HG02588 (cell line): ENCODE measurements around the gene OR6S1.
"Not testable (repeated sequence)": the region's sequence is repeated elsewhere in the genome, so short reads cannot be mapped to it uniquely, and the experiment has no call there.

Experiments used
- ATAC-seq: cut with Tn5 transposase; IDR thresholded peaks from one replicate; pipeline ENCODE4 v1.9.1; 2021; ENCODE audit warnings: mild to moderate bottlenecking, moderate library complexity; ENCODE audit not compliant: unreplicated experiment

The OR6S1 gene

GRCh38 chr14:20611277-20611676 is 30.2 kb downstream of the OR6S1 start:
- ATAC-seq = no peak

GRCh38 chr14:20610002-20610765 is 31.3 kb downstream of the OR6S1 start:
- peak; percentile 21 for ATAC-seq

GRCh38 chr14:20609215-20610001 is 32.1 kb downstream of the OR6S1 start:
- no peak for ATAC-seq

GRCh38 chr14:20608383-20609110 is 32.9 kb downstream of the OR6S1 start:
- ATAC-seq = no peak

GRCh38 chr14:20607617-20608016 is 33.9 kb downstream of the OR6S1 start:
- no peak for ATAC-seq

- ATAC-seq = no peak
Observed at GRCh38 chr14:20606902-20607242, 34.6 kb downstream of the OR6S1 start.

- ATAC-seq = no peak
Observed at GRCh38 chr14:20606190-20606901, 35.1 kb downstream of the OR6S1 start.

GRCh38 chr14:20603813-20604690 is 37.4 kb downstream of the OR6S1 start:
- ATAC-seq = no peak

- ATAC-seq = no peak
Observed at GRCh38 chr14:20602583-20602982, 38.9 kb downstream of the OR6S1 start.

- ATAC-seq = no peak
Observed at GRCh38 chr14:20601522-20601921, 40.0 kb downstream of the OR6S1 start.

- no peak for ATAC-seq
Observed at GRCh38 chr14:20597108-20597507, 44.4 kb downstream of the OR6S1 start.

GRCh38 chr14:20595726-20596125 is 45.8 kb downstream of the OR6S1 start:
- ATAC-seq = not testable (repeated sequence)

GRCh38 chr14:20592574-20592973 is 48.9 kb downstream of the OR6S1 start:
- no peak for ATAC-seq

- no peak for ATAC-seq
Observed at GRCh38 chr14:20591235-20591634, 50.3 kb downstream of the OR6S1 start, which contains the start of gene RNASE12. Gene RNASE12 (minus strand): TSS chr14:20591376. CDS start chr14:20590723, 653 bp downstream.
